GM19397 (cell line): ENCODE data around the gene CPAMD8.

ENCODE experiments used
- ATAC-seq: cut with Tn5 transposase; IDR thresholded peaks from one replicate; pipeline ENCODE4 v1.9.1; 2021; ENCODE audit warnings: mild to moderate bottlenecking, moderate library complexity; ENCODE audit not compliant: unreplicated experiment

Gene CPAMD8

DNA sequence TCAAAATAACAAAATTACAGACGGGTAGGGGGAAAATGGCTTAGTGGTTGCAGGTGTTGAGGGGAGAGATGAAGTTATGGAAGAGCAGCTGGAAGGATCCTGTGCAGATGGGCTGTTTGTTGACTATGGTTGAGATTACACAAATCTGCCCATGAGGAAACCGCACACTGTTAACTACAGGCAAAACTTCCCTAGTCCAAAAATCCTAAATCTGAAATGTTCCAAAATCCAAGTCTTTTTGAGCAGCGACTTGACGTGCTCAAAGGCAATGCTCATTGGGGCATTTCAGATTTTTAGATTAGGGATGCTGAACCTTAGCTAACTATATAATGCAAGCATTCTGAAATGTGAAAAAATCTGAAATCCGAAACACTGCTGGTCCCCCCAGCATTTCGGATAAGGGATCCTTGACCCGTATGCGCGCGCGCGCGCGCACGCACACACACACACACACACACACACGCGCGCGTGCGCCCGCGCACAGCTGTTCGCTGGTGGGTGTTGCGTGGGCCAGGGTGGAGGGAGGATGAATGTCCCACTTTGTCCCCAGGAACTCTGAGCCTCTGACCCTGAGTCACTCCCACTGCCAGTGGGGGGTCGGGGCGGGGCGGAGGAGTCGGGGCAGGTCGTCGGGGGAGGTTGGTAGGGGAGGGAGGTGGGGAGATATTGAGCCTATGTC, 131.0 kb downstream of the CPAMD8 start:
- ATAC-seq = no peak

DNA sequence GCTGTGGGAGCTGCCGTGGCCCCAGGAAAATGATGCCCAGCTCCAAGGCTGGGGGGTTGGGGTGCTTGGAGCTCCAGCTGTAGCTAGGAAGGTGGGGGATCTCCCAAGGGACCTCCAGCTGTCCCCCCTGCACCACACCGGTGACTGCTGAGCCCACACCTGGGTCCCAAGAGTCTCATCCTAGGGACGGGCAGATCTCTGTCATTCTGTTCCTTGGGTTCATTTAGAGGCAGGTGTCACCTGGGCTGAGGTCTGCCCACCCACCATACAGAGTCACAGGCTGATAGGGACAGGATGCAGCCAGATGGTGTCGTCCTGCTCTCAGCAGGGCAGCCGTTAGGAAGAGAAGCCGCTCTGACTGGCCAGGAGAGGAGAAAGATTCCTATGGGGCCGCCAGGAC, 132.5 kb downstream of the CPAMD8 start:
- ATAC-seq = no peak

DNA sequence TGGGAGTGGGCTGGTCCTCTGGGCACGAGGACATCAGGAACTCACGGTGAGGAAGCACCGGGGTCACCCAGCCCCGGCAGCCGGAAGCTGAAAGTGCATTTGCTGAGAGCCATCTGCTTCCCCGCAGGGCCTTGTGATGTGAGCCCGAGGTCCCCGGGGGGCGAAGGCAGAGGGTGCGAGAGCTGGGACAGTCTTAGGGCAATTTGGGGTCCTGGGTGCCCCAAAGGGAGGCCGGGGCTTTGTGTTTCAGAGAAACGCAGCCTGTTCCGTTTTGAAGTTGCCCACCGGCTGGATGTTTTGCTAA, 133.0 kb downstream of the CPAMD8 start:
- ATAC-seq = no peak

DNA sequence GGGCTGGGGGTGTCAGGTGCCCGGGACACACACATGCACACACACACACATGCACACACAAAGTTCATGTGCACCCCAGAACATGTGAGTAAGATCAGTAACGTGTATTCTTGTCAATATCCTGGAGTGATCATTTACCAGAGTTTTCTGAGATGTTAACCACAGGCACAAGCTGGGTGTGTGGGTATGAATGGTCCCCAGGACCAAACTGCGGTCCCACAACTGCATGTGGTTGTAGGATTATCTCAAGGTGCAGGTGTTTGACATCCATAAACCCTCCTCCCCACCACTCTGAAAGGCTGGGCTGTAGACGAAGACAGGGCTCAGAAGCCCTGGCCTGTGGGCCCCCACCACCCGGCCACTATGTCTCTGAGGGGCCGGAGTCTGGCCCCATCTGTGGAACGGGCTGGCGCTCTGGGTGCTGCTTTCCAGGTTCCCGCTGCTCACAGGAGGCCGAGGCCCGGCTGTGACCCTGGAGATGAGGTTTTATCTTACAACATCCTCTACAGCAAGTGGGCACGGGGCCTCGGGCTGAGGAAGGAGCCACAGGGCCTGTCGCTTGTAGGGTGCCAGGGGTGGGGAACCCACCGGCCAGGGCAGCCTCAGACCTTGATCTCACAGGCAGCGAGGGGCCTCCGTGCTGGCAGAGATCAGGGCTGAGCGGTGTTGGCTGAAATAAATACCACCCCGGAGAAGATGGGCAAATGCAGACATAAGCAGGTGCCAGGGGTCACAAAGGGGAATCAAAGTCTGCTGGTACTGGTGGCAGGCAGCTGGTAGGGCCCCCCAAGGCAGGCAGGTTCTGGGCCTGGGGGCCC, 133.5 kb downstream of the CPAMD8 start:
- no peak for ATAC-seq

DNA sequence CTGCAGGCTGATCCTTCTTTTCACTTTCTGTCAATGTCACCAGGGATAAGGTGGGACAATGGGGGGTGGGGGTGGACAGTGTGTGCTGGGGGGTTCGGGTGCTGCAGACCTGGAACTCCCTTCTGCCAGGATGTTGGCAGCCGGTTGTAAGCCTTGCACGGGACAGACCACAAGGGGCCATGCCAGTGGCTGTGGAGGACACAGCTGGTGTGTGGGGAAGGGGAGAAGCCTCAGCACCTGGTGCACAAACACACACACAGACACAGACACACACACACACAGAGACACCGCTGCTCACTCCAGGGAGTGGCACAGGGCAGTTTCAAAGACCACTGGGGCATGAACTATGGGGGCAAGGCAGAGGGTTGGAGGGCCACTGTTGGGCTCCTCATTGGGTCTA, 134.2 kb downstream of the CPAMD8 start:
- no peak for ATAC-seq

DNA sequence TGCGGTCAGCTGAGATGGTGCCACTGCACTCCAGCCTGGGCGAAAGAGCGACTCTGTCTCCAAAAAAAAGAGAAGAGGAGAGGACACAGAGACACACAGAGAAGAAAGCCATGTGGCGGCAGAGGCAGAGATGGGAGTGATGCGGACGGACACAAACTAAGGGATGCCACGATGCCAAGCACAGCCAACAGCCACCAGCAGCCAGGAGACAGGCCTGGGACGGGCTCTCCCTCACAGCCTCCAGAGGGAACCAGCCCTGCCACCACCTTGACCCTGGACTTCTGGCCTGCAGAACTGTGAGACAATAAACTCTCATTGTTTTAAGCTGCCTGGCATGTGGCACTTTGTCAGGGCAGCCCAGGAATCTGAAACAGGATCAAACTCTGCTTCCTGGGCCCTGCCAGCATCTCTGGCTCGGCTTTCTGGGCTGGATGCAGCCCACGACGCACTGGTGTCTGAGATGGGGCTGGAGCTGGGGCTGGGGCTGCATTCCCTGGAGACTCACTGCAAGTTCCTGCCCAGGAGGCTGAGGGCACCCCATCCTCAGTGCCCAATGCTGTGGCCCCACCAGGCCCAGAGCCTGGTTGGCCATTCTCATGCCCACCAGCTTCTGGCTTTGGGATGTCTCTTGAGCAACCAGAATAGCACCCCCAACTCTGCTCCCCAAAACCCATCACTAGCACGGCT, 134.8 kb downstream of the CPAMD8 start:
- no peak for ATAC-seq

DNA sequence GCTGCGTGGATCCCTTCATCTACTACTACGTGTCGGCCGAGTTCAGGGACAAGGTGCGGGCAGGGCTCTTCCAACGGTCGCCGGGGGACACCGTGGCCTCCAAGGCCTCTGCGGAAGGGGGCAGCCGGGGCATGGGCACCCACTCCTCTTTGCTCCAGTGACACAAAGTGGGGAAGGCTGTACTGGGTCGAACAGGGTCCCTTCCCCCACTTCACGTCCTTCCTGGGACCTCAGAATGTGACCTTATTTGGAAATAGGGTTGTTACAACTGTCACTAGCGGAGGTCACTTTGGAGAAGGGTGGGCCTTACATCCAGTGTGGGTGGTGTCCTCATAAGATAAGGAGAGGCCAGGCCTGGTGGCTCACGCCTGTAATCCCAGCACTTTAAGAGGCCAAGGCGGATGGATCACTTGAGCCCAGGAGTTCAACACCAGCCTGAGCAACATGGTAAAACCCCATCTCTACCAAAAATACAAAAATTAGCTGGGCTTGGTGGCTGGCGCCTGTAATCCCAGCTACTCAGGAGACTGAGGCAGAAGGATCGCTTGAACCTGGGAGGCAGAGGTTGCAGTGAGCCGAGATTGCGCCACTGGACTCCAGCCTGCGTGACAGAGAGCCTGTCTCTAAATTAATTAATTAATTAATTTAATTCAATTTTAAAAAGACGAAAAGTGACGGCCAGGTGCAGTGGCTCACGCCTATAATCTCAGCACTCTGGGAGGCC, 136.0 kb downstream of the CPAMD8 start:
- no peak for ATAC-seq

DNA sequence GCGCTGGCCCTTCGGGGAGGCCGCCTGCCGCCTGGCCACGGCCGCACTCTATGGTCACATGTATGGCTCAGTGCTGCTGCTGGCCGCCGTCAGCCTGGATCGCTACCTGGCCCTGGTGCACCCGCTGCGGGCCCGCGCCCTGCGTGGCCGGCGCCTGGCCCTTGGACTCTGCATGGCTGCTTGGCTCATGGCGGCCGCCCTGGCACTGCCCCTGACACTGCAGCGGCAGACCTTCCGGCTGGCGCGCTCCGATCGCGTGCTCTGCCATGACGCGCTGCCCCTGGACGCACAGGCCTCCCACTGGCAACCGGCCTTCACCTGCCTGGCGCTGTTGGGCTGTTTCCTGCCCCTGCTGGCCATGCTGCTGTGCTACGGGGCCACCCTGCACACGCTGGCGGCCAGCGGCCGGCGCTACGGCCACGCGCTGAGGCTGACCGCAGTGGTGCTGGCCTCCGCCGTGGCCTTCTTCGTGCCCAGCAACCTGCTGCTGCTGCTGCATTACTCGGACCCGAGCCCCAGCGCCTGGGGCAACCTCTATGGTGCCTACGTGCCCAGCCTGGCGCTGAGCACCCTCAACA, 136.6 kb downstream of the CPAMD8 start:
- no peak for ATAC-seq

DNA sequence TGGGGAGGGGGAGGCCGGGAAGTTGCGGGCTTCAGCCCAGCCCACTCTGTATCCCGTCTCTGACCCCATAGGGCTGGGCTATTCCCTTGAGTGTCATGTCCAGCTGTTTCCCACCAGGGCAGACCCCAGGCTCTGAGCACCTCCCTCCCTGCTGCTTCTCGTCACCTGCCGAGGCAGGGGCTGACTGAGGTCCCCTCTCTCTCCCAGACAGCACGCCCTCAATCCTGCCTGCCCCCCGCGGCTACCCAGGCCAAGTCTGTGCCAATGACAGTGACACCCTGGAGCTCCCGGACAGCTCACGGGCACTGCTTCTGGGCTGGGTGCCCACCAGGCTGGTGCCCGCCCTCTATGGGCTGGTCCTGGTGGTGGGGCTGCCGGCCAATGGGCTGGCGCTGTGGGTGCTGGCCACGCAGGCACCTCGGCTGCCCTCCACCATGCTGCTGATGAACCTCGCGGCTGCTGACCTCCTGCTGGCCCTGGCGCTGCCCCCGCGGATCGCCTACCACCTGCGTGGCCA, 137.2 kb downstream of the CPAMD8 start:
- ATAC-seq = no peak

DNA sequence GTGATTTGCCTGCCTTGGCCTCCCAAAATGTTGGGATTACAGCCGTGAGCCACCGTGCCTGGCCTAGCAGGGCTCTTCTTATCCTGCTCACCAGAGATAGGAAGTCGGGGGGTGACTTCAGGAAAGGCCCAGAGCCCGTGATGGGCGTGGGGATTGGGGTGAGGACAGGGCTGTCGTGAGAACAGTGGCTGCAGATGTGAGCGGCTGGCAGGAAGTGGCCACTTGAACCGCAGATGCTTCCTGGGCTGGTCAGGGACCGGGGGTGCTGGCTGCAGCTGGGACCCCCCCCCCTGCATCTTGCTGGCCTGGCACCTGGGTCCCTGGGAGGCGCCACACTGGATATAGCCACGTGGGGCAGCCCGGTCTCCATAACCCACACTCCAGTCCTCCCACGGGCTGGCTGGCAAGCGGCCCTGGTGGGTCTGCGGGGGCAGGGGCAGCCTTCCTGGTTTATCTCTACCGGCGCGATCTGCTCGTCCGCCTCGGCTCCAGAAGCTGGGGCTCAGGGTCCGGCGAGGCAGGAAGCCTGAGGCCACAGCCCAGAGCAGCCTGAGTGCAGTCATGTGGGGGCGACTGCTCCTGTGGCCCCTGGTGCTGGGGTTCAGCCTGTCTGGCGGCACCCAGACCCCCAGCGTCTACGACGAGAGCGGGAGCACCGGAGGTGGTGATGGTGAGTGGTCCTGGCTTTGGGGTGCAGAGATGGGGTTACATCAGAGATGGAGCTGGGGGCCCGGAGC, 137.8 kb downstream of the CPAMD8 start, which contains the start of gene F2RL3:
F2RL3 (plus strand) TSS at position 371 of the 737 bp plus-strand sequence; CDS start at position 562, 191 bp downstream.
- no peak for ATAC-seq

DNA sequence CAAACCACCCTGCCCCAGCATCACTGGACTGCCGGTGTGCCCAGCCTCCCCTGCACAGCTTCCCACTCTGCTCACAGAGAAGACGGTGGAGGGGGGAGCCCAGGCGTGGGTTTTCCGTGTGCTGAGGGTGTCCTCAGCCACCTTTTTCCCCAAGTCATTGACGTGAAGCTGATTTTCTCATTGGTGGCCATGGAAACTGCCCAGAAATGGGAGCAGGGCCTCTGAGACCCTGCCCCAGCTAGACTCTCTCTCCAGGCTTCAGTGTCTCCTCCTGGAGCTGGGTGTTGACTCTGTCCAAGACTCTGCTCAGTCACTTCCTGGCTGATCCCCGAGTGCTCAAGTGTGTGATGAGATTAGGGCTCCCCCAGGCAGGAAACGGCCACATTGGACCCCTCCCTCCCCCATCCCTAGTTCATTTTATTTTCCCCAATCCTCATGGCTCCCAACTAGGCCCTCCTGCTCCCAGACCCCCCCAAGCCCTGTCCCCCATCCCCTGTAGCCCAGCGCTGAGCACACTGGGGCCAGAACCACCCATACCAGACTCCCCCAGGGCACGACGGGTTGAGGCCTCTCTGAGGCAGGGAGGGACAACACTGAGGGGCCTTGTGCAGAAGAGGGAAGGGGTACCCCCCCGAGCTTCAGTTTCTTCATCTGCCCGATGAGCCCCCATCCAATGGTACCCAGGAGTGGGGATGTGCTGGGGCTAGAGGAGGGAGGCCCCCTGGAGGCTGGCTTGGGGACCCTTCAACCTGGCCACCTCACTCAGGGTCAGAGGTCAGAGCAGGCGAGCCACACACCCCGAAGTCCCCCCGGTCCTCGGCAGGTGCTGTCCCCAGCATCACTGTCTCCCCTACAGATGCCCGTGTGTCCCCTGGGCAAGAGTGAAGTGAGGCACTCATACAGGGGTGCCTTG, 139.0 kb downstream of the CPAMD8 start:
- no peak for ATAC-seq

DNA sequence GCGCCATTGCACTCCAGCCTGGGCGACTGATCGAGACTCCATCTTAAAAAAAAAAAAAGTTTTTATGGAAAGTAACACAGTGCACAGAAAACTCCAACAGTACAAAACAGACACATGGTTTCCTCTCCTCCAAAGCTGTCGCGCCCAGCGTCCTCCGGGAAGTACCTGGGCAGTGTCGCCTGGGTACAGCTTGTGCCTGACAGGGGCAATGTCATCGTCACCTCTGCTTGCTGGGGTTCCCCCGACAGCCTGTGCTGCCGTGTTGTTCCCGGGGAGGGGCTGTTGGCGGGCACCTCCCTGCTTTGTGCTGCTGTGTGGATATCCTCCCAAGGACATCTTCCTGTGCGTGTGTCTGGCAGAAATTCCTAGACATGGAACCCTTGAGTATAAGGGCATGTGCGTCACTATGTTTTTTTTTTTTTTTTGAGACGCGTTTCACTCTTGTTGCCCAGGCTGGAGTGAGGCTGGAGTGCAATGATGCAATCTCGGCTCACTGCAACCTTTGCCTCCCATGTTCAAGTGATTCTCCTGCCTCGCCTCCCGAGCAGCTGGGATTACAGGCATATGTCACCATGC, 140.2 kb downstream of the CPAMD8 start:
- no peak for ATAC-seq

DNA sequence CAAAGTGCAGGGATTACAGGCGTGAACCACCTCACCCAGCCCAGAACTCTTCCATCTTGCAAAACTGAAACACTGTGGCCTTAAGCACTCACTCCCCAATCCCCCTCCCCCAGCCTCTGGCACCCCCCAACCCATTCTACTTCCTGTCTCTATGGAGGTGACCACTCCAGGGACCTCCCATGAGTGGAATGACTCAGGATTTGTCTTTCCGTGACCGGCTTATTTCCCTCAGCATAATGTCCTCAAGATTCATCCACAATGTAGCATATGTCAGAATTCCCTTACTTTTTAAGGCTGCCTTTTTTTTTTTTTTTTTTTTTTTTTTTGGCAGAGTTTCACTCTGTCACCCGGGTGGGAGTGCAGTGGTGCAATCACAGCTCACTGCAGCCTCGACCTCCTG, 141.4 kb downstream of the CPAMD8 start:
- no peak for ATAC-seq

DNA sequence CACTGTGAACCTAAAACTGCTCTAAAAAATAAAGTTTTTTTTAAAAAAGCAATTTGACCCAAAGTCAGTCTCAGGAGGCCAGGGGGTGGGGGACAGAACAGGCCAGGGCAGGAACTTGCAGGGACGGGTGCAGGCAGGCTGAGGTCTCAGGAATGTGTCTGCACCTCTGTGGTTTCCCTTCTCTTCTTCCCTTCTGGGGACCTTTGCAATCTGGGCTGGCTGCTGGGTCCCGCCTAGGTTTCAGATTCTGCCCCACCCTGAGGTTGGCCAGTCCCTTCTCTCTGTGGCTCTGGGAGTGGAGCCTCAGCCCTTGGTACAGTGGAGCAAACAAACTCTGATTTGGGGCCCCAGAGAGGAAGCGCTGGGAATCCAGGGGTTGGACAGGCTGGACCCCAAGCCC, 143.1 kb downstream of the CPAMD8 start:
- no peak for ATAC-seq

DNA sequence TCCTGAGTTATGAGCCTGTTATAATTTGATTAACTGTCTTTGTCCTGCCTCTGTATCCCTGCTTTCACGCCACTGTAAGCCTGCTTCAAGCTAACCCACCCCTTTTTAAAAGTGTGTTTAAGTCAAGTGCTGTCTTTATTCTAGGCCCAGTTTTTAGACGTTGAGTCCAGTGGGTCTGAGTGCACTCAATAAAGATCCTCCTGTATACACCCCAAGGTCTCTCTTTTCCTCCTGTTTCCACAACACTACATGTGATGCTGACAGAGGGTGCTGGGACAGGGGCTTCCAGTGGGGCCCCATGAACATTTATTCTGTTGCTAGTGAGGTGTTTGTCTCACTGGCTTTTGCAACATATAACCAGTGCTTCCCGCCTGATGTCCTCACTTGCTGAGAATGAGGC, 144.5 kb downstream of the CPAMD8 start:
- no peak for ATAC-seq

DNA sequence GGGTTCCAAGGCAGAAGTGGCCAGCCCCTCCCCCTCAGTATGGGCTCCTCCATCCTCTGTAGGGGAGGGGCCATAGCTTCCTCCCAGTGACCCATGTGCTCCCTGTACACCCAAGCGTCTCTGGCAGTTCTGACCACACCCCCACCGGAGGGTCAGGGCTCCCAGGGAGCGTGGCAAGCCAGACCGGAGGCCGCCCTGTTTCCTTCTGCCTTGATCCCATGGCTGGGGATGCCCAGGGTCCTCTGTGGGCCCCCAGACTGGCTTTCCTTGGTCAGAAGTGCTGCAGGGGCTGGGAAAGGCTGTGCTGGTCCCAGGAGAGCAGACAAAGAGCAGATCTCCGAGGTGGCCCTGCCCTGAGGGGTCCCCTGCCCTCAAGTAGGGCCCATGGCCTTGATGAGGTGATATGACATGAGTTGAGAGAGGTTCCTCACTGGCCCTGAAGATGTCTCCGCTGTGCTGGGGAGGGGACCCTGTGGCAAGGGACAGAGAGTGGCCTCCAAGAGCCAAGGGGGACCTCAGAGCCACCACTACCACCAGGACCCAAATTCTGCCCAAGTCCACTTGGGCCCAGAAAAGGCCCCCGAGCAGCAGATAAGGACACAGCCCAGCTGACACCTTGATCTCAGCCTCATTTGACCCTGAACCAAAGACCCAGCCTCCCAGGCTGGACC, 145.6 kb downstream of the CPAMD8 start:
- no peak for ATAC-seq

DNA sequence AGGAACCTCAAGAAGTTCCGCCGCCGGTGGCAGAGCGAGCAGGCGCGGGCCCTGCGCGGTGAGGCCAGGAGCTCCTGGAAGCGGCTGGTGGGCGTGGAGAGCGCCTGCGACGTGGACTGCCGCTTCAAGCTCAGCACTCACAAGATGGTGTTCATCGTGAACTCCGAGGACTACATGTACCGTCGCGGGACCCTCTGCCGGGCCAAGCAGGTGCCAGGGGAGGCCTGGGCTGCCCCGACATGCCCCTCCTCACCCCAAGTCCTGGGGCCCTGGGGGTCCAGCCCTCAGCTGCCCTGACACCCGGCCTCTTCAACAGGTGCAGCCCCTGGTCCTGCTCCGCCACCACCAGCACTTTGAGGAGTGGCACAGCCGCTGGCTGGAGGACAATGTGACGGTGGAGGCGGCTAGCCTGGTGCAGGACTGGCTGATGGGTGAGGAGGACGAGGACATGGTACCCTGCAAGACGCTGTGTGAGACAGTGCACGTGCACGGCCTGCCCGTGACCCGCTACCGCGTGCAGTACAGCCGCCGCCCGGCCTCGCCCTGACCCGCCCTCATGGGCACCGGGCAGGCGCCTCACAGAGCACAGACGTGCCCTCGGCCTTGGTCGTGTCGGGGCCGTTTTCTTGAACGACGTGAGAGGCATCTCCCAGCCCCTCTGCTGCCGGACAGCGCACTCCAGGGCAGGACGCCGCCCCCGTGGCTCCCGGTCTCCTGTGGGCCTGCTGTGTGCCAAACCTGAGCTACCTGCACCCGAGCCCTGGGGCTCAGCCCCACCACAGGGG, 148.2 kb downstream of the CPAMD8 start:
- ATAC-seq = no peak
